ENCODE measurements around the gene VPS13C. TPM values are rescaled to one million over a fixed set of nuclear protein-coding genes. Genes with fewer than 3 reads are reported as not detected.

The VPS13C gene, protein sequence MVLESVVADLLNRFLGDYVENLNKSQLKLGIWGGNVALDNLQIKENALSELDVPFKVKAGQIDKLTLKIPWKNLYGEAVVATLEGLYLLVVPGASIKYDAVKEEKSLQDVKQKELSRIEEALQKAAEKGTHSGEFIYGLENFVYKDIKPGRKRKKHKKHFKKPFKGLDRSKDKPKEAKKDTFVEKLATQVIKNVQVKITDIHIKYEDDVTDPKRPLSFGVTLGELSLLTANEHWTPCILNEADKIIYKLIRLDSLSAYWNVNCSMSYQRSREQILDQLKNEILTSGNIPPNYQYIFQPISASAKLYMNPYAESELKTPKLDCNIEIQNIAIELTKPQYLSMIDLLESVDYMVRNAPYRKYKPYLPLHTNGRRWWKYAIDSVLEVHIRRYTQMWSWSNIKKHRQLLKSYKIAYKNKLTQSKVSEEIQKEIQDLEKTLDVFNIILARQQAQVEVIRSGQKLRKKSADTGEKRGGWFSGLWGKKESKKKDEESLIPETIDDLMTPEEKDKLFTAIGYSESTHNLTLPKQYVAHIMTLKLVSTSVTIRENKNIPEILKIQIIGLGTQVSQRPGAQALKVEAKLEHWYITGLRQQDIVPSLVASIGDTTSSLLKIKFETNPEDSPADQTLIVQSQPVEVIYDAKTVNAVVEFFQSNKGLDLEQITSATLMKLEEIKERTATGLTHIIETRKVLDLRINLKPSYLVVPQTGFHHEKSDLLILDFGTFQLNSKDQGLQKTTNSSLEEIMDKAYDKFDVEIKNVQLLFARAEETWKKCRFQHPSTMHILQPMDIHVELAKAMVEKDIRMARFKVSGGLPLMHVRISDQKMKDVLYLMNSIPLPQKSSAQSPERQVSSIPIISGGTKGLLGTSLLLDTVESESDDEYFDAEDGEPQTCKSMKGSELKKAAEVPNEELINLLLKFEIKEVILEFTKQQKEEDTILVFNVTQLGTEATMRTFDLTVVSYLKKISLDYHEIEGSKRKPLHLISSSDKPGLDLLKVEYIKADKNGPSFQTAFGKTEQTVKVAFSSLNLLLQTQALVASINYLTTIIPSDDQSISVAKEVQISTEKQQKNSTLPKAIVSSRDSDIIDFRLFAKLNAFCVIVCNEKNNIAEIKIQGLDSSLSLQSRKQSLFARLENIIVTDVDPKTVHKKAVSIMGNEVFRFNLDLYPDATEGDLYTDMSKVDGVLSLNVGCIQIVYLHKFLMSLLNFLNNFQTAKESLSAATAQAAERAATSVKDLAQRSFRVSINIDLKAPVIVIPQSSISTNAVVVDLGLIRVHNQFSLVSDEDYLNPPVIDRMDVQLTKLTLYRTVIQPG (N-terminal part only)
- 70.8 and 91.5 TPM in 2 replicates for total RNA-seq

DNA sequence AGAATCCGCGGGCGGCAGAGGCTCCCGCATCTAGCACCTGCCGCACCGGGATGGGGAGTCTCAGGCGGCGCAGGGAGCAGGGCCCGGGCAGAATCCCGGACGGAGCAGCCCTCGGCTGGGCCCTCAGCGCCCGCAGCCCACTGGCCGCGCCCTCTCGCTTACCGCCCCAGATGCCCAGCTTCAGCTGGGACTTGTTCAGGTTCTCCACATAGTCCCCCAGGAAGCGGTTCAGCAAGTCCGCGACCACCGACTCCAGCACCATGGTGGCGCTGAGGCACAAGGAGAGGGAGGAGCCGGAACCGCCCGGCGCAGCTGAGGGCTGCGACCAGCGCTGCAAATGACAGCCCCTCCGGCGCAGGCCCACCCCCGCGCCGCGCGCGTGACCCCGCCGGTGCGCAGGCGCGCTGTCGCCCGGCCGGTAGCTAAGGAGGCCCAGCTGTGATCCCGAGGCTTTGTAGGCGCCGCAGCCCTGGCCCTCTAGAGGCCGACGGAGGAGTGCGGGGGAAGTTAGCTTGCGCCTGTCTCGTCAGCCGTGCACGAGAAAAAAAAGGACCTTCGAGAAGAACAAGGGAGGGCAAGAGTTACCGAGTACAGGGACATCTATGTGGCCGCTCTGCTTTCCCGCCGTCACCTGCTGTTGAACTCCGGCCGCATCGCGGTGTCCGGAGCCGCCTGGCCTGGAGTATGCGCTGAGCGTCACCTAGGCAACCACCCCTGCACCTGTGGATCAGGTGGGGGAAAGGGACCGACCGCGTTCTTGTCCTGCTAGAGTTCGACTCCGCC is at the start of gene VPS13C:
Gene VPS13C (minus strand): TSS at position 335 of the 783 bp plus-strand sequence. CDS start 73 bp downstream, at position 262.

DNA sequence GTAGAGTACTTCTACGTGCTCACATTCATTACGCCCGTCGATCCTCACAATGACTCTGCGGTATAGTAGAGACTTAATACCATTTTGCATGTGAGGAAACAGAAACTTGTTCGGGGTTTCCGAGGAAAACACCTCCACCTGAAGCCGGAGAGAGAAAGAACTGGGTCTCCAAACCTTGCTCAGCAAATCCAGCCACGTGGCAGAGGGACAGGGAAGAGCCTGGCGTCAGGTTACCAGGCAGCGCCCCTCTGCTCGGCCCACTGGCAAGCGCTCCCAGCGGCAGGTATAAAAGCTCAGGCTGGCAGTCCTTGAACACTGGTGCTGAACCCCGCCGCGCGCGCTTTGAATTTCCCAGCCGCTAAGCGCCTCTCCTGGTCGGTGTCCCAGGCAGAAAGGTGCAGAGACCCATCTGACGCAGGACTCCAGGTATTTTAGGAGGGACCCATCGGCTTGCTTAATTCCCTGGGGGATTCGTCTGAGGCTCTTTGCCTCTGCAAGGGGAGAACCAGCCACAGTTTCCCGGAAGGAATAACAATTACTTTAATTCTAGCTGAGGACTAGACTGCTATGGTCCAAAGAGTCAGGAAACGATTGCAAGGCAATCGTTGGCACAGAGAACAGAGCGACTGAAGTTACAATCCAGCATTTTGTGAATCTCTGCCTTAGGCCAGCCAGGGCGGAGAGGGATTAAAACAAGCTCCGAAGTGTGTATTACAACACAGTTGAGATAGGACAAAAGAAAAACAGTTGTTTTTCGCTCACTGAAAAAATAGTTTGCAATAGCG is 6.6 kb upstream of the VPS13C start, which contains the start of gene C2CD4A:
Gene C2CD4A (plus strand): TSS at position 315 of the 785 bp plus-strand sequence. CDS start 637 bp downstream, outside the sequence.

Other genes starting within 250 kb of the VPS13C start
- not detected in 2 replicates for gene C2CD4A, start 6.5 kb upstream of the VPS13C start, total RNA-seq
- not detected in 2 replicates for gene C2CD4B, start 104.8 kb upstream of the VPS13C start, total RNA-seq